Measurements from ENCODE around the gene DVL2.
"Not testable (repeated sequence)": the region's sequence is repeated elsewhere in the genome, so short reads cannot be mapped to it uniquely, and the experiment has no call there.

The DVL2 gene

DNA sequence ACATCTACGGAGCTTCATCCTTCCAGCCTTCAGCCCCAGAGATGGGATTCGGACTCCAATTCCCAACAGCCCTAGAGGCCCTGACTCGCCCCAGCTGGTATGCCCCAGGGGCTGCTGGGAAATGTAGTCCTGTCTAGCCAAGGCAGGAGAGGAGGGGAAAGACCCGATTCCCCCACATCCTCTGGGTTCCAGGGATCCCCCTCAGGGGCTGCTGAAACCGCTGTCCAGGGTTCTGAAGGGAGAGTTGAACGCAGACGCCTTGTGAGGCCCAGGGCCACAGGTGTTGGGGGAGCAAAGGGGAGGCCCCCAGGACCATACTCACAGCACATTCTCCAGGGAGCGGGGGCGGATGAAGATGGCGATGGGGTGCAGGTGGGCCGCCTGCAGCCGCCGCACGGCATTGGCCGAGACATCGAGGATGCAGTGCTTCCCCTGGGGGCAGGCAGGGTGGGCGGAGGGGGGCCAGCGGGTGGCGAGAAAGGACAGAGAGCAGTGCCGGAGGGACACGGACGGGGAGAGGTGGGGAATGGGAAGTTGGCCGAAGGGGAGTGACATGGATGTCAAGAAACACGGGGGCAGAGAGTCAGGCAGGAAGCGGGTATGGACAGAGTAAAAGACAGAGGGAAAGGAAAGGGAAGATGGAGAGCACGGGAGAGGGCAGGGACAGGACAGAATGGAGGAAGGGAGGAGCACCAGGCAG is 42.6 kb downstream of the DVL2 start:
- DNase-seq, result peak in 1 of 2 experiments; percentile 18

DNA sequence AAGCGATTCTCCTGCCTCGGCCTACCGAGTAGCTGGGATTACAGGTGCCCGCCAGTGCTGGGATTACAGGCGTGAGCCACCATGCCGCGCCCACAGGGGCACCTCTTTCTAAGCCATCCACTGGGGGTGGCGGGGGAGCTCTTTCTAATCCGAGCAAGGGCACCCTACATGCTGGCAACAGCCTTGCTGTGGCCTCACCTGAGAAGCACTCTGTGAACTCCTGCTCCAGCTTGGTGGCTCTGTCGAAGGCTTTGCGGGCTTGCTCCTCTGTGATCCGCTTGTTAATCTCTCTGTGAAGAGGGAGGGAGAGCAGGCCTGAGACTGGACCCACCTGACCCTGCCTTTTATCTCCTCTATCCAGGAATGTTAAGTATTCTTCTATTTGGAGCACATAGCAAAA is 43.2 kb downstream of the DVL2 start:
- no peak for DNase-seq

DNA sequence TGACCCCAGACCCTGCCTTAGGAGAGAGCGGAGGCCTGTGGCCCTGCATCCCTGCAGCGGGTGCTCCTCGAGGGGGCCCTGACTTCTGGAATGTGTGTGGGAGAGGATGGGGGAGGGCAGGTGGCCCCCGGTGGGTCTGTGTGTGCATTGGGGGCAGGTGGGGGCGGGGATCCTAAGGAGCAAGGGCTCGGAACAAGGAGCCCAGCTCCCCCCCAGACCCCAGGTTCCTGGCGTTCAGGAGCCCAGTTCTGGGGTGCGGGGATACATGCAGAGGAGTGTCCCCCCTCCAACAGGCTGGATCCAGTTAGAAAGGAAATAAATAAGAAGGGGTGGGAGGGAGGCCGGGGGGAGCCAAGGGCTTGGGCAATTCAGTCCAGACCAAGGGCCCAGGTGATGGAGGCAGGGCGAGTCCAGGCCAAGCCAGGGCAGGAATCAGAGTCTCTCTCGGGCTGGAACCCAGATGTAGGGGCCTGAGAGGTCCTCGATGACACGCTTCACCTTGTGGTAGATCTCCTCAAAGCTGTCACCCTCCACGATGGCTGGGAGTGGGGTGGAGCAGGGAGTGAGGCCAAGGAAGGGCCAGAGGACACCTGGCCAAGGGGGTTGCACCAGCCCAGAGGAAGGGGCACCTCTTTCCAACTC is 43.9 kb downstream of the DVL2 start:
- no peak for DNase-seq

DNA sequence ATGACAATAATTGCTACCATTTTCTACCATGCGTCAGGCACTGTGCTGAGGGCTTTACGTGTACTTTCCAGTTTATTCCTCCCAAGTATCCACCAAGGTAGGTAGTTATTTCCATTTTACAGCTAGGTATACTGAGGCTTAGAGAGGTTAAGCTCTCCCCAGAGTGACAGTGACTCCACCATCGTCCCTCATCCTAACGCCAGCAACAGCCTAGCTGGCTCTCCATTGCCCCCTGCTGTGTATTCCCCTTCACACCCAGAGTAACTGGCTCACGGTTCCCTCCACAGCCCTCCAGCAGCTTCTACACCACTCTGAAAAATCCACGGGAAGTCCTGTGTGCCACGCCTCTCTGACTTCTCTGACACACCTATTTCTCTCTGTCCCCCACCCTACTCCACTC is 48.1 kb downstream of the DVL2 start:
- no peak for DNase-seq

DNA sequence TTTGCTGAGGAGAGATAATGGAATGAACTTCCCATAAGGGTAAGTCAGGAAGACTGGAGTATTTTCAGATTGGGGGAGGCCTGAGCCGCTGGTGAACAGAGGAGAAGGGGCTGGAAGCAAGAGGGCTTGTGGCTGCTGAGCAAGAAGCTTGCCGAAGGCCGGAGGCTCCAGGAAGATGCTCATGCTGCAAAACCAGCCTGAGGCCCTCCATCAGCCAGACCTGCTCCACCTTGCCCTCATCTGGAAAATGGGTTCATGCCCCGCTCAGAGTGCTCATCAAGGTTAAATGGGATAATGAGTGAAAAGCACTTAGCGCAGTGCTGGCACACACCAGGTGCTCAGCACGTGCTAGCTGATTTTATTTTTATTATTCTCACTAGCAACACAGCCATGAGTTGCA is 49.7 kb downstream of the DVL2 start:
- DNase-seq, result no peak

DNA sequence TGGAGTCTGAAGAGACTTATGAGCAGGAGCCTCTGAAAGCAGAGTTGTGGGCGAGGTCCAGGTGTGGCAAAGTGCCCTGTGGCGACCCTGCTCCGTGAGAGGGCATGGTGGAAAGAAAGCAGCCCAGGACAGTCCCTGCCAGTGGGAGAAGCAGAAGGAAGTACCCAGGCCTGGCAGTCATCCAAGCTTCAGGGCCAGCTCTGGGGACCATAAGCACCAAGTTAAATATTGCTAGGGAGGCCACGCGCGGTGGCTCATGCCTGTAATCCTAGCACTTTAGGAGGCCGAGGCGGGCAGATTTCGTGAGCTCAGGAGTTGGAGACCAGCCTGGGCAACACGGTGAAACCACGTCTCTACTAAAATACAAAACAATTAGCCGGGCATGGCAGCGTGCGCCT is 50.2 kb downstream of the DVL2 start:
- DNase-seq, result no peak

DNA sequence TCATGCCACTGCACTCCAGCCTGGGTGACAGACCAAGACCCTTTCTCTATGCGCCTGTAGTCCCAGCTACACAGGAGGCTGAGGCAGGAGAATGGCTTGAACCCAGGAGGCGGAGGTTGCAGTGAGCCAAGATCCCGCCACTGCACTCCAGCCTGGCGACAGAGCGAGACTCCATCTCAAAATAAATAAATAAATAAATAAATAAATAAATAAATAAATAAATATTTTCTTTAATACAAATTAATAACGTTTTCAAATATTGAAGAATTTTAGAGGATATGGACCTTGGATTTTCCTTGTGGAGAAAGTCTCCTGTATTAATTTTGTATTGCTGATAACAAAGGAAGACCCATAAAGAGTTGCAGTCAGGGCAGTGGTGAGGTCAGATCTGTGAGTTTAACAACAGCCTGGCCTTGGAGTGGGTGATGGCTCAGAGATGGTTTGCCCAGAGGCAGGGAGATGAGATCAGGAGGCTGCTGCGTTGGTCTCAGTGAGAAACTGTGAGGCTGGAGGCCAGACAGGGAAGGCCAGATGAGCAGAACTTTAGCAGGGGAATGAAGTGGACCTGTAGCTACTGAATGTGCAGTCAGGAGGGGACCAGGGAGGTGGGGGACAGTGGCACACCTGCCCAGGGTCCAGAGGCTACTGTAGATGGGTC is 50.8 kb downstream of the DVL2 start:
- no peak for DNase-seq

DNA sequence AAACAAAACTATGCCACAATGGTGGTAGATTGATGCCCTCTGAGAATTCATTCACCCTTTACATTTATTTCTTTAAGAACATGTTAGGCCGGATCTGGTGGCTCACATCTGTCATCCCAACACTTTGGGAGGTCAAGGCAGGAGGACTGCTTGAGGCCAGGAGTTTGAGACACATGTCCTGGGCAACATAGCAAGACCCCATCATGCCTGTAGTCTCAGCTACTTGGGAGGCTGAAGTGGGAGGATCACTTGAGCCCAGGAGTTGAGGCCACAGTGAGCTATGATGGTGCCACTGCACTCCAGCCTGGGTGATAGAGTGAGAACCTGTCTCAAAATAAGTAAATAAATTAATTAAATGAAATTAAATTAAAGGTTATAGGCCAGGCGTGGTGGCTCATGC is 52.2 kb downstream of the DVL2 start:
- DNase-seq, result not testable (repeated sequence)

DNA sequence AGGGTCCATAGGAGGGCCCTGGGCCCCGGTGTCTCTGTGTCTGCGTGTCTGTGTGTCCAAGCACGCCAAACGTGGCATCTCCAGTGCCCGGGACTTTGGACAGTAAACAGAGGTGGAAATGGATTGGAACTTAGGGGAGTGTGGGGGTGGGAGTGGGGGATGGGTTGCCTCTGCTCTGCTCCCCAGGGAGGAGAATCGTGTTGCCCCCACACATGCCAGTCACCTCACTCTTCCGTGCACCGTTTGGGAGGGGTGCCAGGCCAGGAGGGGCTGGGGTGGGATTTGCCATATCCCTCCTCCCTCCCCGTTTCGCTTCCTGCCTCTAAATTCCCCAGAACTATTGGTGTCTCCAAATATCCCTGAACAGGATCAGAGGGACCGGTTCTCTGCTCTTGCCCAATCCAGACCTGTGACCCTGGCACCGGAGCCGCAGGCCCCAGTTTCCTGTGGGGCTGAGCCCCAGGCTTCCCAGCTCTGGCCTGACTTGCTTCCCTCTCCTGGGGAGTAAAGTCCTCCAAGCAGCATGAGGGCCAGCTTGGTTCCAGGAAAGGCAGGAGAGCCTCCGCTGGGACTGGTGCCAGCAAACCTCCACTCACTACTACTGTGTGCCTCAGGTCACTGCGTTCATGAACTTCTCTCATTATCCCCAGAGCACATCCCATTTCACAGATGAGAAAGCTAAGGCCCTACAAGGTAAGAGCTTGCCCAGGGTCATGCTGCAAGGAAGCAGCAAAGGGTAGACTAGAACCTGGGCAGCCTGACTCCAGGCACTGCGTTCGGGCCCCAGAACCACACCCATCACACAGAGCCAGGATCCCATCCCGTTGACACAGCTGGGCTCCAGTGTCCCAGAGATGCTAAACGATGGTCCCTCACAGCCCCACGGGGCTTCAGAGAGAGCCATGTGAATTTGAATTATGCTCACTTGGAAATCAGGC is 54.7 kb downstream of the DVL2 start, which contains the start of gene ASGR1:
TSS of gene ASGR1 (minus strand) at position 54 of the 938 bp plus-strand sequence. CDS start 807 bp downstream, outside the sequence.
- DNase-seq, result no peak

DNA sequence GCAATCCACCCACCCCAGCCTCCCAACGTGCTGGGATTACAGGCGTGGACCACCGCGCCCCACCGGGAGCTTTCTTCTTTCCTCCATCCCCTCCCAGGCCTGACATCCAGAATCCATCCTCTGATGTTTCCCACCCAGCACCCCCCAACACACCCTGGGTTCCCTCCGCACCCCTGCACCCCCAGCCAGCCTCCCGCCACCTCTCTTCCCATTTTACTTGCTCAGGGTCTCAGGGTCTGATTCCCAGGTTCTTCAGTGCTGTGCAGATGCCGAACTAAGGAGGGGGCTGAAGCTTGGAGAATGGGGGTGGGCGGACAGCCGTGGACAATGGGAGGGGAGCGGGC is 55.4 kb downstream of the DVL2 start:
- no peak for DNase-seq

DNA sequence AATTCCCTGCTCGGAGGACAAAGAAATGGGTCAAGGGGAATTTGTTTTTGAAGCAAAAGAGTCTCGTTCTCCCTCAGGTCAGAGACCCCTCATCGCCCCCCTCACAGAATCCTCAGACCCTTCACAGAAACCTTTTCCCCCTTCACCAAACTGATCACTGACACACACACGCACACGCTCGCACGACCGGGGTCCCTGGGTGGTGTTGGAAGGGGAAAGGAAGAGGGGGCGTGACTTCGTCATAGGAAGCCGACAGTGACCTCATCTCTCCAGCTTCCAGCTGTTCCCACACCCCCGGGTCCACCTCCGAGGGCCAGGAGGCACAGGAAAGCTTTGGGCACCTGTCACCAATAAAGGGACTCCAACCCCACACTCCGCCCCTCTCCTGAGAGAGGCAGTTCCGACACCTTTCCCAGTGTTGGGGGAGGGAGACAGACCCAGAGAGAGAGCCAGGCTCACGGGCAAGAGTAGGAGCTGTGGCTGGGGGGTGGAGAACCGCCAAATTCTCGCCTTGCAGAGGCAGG is 56.3 kb downstream of the DVL2 start:
- no peak for DNase-seq

DNA sequence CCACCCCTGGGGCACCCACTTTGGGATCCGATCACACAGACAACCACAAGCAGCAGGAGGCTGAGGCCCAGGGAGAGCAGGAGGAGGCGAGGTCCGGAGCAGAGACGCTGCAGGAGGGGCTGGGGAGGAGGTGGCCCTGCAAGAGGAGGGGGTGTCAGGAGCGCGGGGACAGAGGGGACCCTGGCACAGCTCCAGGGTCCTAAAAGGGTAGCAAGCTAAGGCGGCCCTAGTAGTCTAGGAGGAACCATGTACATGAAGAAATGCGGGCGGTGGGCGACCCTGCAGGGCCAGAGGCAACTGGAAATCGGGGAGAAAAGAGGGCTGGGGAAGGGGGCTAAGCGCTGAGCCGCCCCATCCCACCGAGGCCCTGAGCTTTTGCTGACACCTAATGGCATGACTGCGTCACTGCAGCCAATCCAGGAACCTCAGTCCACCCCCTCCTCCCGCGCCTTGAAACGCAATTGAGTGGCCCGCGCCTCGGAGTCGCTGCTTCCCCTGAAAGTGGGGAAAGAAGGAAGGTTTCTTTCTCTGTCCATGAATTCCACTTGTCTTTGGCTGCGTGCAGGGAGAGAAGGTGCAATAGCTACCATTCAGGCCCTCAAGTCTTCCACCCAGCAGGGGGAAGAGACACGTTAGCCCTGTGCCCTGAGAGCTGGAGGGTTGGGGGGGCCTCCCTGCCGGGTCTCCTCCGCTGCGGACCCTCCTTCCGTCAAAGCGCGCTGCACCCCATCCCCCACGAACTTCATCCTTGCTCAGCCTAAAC is 56.9 kb downstream of the DVL2 start:
- peak; percentile 53 to 55 for DNase-seq

DNA sequence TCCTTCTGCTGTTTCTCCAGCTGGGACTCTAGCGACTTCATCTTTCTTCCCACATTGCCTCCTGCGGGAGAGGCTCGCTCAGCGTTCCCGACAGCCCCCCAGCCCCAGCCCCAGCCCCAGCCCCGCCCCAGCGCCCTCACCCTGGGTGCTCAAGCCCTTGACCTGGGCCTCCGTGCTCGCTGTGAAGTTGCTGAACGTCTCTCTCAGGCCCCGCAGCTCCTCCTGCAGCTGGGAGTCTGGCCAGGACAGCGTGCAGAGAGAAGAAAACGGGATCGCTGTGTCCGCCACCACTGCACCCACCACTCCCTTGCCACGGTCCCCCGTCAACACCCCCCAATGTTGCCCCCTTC is 57.5 kb downstream of the DVL2 start:
- DNase-seq, result no peak

DNA sequence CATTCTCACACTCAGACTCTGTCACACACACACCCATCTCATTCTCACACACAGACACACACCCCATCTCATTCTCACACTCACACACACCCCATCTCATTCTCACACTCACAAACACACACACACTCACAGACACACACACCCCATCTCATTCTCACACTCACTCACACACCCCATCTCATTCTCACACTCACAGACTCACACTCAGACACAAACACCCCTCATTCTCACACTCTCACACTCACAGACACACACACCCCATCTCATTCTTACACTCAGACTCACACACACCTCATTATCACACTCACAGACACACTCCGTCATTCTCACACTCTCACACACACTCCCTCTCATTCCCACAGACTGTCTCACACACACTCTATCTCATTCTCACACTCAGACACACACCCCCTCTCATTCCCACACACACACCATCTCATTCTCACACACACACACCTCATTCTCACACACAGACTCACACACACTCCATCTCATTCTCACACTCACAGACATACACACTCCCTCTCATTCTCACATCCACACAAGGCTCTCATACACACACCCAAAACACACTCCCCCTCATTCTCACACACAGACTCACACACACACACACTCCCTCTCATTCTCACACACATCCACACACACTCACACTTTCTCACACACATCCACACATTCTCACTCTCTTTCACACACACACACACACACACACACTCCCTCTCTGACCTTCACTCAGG is 58.0 kb downstream of the DVL2 start:
- no peak for DNase-seq
